OCI-LY3 (cell line): ENCODE measurements around the gene HEXA.

ENCODE experiments used
- CTCF ChIP-seq: fragments of 200-600, 300-600 bp; sonication (generic); IDR thresholded peaks from 2 replicates; pipeline ENCODE4 v1.5.1; 2014; ENCODE audit warnings: antibody characterized with exemption, low read length, low read depth
- EZH2phosphoT487 ChIP-seq: fragments of 200-600 bp; shearing (Covaris generic); IDR thresholded peaks from 2 replicates; pipeline ENCODE4 v1.6.1; 2018; ENCODE audit warnings: antibody characterized with exemption, mixed run types, low read depth

GRCh38 chr15:72345280-72345679, 30.5 kb downstream of the HEXA start:
- TF ChIP-seq CTCF (no peak), EZH2phosphoT487 (no peak)
